COLO829 (cell line): ENCODE results near the gene LDB2.
"Not testable (repeated sequence)": the region's sequence is repeated elsewhere in the genome, so short reads cannot be mapped to it uniquely, and the experiment has no call there.

Experiments
- DNase-seq: peaks from one replicate; pipeline ENCODE4 v3.0.0; 2012; ENCODE audit warnings: low spot score

LDB2 gene

DNA sequence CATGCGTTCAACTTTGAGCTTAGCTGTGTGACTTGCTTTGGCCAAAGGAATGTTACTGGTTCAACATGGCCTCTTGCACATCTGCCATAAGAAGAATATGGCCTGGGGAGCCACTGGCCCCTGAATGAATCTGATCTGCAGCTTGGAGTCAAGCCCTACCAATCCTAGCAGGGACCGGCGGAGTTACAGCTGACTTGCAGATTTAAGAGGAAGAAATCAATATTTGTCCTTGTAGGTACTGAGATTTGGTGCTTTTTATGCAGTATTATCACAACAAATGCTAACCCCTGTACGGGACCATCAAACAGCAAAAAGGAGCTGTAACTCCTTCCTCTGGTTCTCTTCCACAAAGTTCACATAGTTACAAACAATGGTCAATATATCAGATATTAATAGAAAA lies 252.0 kb downstream of the LDB2 start:
- no peak for DNase-seq

DNA sequence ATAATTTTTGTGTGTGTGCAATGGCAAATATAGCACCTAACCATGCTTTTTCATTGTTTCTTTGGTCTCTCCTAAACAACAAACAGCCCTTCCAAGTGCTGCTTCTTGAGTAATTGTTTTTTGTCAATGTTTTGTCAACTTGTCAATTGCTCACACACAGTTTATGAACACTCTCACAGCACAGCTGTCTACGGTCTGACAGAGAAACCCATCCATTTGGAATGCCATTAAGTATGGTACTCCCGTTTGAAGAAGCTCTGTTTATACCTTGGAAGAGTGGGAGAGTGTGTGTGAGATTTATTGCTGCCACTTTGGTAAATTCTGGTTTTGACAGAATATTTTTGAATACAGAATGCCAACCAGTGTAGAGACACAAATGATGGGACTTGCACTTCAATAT lies 254.6 kb downstream of the LDB2 start:
- DNase-seq, result no peak

DNA sequence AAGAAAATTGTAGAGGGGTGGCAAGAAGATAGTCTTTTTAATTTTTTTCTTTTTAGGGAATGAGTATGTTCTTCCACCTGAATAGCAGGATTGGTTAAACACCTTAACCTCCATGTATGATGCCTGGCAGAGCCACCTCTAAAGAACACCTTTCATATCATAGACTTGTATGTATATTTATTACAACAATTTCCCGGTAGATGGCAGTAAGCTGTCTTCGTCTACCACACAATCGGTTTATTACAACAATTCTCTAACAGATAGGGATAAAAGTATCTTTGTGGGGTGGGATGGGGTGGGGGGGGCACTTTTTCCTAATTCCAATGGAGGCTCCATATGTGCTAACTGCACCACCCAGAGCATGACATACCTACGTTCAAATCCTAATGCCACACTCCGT lies 255.5 kb downstream of the LDB2 start:
- DNase-seq, result peak; percentile 6

DNA sequence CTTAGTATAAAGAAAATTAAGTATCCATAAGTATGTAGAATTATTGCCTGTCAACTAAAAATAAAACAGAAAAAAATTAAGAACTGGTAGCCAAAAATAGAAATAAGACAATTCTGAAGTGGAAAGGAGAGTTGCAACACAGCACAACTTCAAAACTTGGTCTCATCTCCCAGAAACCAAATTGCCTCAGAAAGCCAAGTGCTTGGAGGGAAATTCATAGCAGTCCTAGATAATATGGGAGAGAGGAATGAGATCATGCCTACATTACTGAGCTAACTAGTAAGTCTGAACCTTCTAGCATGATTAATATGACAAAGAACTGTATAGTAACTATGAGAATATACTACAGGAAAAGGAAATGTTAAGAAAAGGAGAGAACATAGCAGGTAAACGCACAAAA lies 256.5 kb downstream of the LDB2 start:
- no peak for DNase-seq

DNA sequence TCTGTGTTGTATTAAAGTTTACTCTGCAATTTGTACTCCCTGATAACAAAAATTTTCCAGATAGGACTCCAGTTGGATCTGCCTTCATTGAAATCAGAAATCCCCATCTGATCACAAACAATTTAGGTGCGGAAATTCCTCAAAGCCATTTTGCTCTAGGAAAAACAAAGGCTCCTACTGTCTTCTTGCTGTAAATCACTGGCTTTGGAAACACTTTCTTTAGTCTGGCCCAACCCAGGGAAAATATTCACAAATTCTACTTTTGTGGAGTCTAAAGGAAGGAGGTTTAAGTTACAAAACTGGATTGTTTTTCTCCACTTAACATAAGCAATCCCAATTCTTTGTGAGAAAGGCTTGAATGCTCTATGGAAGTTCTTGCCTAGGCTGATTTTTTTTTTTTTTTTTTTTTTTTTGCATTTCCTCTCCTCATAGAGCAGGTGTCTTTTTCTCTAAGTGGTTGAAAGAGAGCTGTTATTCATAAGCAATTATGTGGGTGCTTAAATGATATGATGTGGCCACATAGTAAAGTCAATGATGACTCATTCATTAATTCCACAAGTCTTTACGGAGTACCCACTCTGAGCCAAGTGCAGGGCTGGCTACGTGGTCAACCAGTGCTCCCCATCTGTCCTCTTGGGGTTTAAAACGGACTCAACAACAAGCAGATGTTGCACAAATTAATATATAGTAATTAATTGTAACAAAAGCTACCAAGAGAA lies 261.4 kb downstream of the LDB2 start:
- DNase-seq, result peak; percentile 2

DNA sequence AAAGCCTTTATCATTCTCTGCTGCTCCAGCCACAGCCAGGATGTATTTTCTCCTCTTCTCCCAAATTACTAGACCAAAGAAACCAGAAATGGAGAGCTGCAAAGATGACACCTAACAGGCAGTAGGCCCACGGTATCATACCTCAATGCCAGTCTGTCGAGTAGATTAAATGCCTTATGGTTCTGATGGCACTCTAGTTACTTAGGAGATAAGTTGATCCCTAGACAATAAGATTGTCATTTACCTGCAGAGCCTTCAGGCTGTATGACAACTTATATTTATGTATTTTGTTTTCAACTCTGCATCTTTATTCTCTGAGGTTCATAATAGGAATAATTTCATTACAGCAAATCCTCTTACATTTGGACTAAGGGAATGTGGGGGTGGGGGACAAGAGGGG lies 262.1 kb downstream of the LDB2 start:
- DNase-seq, result no peak

DNA sequence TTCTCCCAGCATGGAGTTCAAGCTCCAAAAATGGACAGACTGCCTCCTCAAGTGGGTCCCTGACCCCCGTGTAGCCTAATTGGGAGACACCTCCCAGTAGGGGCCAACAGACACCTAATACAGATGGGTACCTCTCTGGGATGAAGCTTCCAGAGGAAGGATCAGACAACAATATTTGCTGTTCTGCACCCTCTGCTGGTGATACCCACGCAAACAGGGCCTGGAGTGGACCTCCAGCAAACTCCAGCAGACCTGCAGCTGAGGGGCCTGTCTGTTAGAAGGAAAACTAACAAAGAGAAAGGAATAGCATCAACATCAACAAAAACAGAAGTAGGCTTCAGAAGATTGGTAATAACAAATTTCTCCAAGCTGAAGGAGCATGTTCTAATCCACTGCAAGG lies 269.2 kb downstream of the LDB2 start:
- DNase-seq, result not testable (repeated sequence)

DNA sequence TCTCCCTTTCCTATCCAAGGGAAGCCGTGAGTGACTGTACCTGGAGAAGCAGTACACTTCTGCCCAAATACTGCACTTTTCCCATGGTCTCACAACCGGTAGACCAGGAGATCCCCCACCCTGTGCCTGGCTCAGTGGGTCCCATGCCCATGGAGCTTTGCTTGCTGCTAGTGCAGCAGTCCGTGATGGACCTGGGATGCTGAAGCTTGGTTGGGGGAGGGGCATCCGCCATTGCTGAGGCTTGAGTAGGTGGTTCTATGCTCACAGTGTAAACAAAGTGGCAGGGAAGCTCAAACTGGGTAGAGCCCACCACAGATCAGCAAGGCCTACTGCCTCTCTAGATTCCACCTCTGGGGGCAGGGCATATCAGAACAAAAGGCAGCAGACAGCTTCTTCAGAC lies 269.6 kb downstream of the LDB2 start:
- not testable (repeated sequence) for DNase-seq

DNA sequence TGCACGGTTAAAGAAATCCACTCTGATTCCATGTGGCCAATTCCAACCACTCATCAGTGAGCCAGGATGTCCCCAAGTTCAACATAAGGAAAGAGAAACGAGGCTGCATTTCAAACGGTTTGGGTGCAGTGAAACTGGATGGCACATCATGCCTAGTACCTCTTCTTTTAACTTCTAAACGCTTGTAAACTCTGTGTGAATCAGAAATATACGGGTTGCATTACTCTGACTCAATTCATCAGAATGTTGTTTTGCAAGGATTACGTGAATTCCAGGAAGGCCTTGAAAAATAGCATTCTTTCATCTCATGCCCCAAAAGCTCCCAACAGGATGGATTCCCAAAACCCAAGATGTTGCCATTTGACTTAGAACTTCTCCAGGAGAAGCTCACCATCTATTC lies 270.4 kb downstream of the LDB2 start:
- DNase-seq, result no peak

DNA sequence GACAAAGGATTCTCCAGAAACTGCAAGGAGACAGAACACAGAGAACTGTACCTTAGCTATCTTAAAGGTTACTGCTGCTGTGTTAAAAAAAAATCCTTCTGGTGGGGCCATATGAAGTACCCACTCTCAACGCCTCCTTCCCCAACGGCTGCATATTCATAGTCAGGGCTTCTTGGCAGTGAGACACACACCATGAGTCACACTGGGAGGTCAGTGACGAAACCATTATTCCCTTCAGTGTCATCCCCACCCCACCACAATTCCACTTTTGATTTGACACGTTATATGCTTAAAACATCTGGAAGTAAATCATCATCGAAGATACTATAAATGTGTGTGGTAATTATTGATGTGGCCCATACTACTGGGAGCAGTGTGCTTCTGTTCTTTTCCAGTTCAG lies 271.5 kb downstream of the LDB2 start:
- peak; percentile 6 for DNase-seq

DNA sequence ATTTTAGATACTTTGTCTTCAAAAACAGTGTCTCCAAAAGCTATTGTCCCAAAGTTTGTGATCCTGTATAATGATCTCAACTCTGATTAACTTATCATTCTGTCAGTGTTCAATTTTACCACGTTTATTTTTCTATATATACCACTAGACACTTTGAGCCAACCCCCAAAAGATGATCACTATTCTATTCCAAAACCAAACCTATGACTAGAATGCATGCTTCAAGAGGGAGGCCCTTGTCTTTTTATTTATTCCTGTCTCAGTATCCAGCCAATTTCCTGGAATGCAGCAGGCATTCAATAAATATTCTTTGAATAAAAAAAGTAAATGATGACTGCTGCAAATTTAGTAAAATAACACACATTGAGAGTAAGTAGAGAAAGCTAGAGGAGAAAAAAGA lies 275.6 kb downstream of the LDB2 start:
- DNase-seq, result no peak

DNA sequence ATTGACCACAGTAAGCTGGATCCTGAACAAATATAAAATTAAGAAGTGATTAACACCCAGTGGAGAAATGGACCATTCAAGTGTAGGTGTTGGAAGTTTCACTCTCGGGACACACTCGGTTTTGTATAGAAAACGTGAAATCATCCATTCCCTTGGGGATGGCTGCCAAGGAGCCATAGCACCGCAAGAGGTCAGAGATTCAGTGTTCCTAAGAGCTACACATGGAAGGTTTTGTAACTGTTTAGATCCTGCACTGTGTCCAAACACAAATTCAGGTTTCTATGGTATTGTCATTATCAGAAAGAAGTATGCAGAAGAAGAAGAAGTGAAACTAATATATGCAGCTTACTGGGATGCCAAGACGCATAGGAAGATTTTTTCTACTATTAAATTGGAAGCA lies 281.0 kb downstream of the LDB2 start:
- DNase-seq, result no peak

DNA sequence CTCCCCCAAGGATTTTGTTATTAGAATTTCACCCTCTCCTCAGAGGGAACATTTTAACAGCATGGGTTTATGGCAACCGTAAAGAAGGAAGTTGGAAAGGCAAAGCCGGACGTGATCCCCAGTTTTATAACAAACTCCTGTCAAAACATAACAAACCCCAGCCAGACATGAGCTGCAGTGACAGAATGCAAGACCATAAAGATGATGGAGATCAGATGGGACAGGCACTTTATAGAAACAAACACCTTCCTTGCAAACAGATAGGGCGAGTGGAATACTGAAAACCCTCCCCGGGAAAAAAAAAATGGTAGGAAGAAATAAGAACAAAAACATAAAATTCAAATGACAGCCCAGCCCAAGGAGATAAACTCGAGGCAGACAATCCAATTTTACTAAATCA lies 281.4 kb downstream of the LDB2 start:
- no peak for DNase-seq

DNA sequence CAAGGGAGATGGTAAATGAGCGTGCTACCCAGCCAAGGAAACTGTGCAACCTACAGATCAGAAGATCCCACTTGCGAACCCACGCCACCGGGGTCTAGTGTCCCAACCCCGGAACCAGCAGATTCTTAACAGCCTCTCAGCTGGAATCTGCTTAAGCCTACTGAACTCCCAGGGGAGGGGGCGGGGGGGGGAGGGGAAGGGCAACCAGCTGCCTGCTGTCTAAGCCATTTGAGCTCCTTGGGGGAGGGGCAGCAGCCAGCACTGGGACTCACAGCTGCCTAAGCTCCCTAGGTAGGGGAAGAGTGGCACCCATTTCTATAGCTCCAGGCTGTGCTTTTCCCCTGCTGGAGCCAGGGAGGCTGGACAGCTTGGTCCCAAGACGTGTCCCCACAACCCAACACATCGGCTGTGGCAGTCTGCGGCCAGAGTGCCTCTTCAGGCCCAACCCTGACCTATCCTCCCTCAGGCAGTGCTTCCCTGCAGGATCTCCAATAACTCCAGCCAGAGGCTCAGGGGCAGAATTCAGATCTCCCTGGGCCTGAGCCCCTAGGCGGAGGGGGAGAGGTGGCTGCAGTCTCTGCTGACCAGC lies 289.2 kb downstream of the LDB2 start:
- DNase-seq, result no peak

DNA sequence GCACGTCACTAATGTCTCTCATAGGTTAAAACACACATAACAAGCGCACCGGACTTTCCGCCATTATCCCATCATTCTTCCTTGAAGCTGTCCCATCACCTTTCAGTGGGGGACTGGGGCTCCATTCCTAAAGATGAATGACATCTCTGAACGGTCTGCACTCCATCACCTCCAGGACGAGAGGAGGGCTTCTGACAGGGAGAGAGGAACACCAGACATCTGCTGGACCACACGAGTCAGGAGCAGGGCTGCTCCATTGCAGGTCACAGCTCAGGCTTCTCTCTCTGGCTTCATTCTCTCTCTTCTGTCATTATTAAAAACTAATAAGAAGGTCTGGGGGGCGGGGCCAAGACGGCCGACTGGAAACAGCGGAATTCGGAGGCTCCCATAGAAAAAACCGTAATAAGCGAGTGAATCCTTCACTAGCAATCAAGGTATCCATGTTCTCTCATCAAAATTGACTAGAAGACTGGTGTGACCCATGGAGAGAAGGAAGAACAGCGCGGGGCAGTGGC lies 289.8 kb downstream of the LDB2 start:
- DNase-seq, result no peak

DNA sequence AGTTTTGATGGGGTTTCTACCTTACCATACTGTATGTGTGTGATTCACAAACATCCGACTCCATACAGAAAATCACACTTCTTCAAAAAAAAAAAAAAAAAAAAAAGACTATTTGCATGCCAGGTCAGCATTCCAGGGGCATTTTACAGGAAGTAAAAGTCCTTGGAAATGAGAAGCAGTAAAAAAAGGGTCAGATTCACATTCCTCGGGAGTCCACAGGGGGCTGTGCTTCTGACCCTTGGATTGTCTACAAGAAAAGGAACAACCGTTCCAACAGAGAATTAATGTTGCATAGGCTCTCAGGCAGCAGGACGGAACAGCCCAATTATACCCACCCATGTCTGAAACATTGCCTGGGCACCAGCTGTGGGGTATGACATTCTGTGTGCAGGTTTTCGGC lies 290.3 kb downstream of the LDB2 start:
- DNase-seq, result no peak

DNA sequence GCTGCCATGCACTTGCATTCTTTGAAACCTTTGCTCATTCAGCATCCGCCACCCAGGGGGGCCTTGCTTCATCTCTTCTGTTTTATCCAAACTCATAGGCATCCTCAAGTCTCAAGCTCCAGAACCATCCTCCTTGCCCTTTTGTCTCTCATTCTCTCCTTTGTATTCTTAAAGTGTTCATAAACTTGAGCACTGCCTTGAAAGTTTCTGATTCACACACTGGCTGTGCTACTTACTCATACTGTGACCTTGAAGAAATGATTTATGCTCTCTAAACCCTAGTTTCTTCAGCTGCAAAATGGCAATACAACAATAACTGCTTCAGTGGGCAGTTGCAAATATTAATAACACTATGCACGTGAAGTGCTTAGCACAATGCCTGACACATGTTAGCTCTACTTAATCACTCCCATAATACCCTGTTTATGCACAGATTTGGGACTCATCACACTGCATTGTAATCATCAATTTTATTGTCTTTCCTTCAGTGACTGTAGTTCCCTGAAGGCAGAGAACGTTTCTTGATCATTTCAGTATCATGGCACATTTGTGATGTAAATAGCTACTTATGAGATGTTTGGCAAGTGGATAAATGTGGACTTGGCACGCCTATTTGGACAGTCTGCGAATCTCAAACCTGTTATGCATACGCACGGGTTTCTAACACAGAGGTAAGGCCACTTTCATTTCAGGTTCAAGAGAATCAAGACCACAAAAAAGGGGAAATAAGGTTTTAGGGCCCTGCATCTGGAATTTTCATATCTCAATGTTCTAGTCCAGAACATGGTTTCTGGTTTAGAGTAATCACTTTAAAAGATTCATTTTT lies 291.0 kb downstream of the LDB2 start:
- DNase-seq, result no peak

DNA sequence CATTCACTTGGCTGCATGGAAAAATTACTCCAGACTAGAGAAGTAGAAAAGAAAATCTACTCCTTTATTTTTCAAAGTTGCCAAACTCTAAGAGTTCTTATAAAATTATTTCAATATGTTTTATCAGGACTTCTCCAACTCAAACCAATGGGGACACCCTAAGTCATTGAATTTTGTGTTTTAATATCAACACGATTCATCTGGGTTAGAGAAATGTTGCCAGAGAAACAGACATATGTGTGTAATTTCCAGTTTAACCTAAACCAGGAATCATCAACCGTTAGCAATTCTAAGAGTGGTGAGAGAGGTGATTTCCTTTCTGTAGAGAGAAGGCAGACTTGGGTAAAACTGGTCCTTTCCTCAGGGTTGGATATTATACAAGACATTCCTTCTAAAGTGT lies 291.8 kb downstream of the LDB2 start:
- no peak for DNase-seq

DNA sequence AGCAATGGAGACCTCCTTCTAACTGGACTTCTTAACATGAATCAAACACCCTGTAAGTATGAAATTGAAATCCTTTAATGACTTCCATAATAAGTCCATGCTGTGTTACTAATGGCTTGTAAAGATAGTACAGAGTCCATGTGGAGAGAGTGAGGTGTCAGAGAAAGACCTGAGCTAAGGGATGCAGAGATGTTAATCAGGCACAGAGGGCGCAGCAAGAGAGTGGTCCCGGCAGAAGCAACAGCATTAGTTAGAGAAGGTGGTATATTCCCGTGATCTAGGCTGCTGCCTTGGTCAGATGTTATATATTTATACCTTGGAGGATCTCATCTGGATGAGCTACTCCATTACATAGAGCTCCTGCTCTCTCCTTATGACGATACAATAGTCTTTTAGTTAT lies 295.3 kb downstream of the LDB2 start:
- DNase-seq, result no peak

DNA sequence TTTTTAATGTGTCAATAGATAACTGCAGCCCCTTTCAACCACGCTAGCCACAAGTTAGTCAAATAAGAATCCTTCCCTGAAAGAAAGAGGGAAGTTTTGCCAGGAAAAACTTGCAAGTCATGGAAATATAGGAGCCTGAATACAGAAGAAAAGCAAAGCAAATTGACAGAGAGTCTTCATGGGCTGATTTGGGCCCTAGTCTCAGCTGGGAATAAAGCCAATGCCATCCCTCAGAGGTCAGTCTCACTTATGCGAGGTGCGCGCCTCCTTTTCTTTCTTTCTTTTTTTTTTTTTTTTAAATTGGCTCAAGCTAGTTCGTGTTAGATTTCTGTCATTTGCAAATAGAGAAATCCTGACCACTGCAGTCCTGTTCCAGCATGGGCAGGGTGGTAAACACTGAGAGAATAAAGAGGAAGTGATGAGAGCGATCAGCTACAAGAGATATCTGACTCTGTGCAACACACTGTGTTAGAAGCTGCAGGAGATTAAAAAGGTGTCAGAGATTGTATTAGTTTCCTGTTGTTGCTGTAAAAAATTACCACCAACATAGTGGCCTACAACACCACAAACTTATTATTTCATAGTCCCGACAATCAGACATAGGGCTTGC lies 299.7 kb downstream of the LDB2 start:
- DNase-seq, result no peak

DNA sequence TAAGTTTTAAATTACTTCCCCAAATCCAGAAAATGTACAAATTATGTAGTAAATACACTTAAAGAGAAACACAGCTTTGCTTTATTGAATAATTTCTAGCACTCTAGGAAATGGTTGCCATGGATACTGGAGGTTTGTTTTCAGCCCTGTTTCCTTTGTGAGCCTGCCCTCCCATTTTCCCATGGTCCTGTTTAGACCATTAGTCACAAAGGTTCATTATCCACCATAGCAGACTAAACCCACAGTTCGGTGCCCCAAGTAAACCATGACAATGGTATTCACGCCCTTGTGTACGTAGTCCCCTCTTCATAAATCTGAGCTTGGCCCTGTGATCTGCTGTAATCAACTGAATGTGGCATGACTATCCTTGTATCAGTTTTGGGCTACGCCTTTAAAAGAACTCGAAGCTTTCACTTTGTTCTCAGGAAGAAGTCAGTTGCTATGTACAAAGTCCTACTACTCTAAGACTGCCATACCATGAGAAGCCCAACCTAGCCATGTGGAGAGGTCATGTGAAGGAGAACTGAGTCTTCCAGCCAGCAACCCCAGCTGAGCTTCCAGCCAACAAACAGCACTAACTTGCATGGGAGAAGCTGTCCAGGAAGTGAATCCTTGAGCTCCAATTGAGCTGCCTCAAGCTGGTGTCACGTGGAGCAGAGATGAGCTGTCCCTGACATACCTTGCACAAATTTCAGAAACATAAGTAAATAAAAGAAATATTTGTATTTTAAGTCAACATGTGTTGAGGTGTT lies 300.4 kb downstream of the LDB2 start:
- DNase-seq, result no peak

DNA sequence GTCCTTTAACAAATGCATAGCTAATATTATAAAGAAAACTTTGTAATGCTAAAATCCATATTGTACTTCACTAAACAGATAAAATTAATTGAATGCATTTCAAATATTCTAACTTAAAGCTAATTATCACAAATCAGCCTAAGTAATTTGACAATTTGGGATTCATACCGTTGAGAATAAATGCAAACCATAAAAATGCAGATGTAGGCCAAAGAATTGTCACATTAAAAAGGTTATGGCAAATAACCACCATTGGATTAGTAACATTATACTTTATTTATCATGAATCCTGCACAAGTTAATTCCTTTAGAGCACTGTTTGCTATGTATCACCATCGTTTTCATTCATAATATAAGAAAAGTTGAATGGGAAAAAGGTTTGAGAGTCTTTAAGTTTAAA lies 301.0 kb downstream of the LDB2 start:
- no peak for DNase-seq
